ENCODE measurements around the gene MAP1S. TPM values are rescaled to one million over a fixed set of nuclear protein-coding genes. Genes with fewer than 3 reads are reported as not detected.

Gene MAP1S
- total and polyA plus RNA-seq, 2 of the 4 experiments (the other 2 are of a cell fraction), result 6.1 to 48.6 TPM

DNA sequence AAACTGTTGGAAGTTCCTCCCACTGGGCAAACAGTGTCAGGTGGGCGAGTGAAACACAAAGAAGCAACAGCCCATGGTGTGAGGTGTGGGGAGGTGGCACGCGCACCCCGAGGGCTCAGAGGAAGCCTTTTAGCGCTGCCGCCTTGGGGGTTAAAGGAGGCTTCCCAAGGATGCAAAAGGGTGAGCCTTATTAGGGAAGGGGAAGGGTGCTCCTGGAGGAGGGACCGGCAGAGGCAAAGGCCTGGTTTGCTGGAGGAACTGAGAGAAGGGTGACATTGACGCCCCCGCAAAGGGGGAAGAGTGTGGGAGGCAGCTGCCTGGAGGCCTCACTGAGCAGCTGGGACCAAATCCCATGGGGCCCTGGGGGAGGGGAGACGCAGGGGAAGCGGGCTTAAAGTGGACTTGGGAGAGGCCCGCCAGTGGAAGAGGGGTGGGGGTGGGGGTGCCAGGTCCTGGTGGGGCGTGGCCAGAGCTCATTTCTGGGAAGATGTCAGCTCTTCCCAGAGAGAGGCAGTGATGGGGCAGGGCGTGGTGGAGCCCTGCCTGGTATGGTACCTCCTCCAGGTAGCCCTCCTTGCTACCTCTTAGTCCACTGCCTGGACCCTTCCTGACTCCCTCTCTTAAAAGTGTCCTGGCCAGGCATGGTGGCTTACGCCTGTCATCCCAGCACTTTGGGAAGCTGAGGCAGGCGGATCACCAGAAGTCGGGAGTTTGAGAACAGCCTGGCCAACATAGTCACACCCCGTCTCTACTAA lies 20.0 kb downstream of the MAP1S start:
- H3K56ac ChIP-seq (ENCODE audit: extremely low read depth, insufficient read depth, low read length), result no peak overlapping the region
- H4K20me1 ChIP-seq (ENCODE audit: insufficient read depth, low read length), result 0 out of 2 replicates have a peak, but pooled peaks cover 5% of the 10 kb centered on the region
- H3K4me3 ChIP-seq (ENCODE audit: insufficient read depth, low read depth, low read length), result no peak overlapping the region
- peaks cover 15% of the 10 kb centered on the region for H3K36me3 ChIP-seq (ENCODE audit: control insufficient read depth, insufficient read depth, low read length)
- H3K27me3 ChIP-seq (ENCODE audit: control insufficient read depth, insufficient read depth, low read length), result no peaks in the 10 kb centered on the region
- peaks cover 3 to 4% of the 10 kb centered on the region in 2 experiments; a peak in 1 of 4 replicates for H3K79me1 ChIP-seq (ENCODE audit: low read depth in 1 of 2, low read length in 2 of 2)
- no peaks in the 10 kb centered on the region for H3K9me3 ChIP-seq (ENCODE audit: control insufficient read depth, insufficient read depth, low read length)
- no peak overlapping the region for H2AFZ ChIP-seq (replicated peaks; ENCODE audit: low read length, poor library complexity)
- no peak overlapping the region for H2BK120ac ChIP-seq (ENCODE audit: low read depth, low read length)
- H2BK20ac ChIP-seq (ENCODE audit: low read depth, low read length), result no peak overlapping the region
- ChIA-PET CTCF (no interaction called here), POLR2A (ENCODE audit: unreplicated experiment) (no interaction called here)
- ATAC-seq (ENCODE audit: low read depth), result no peak; the same call in 1 of the 2 replicates
- no peak overlapping the region for H4K91ac ChIP-seq (ENCODE audit: insufficient read depth, low read depth, low read length)
- no peak overlapping the region for H2BK5ac ChIP-seq (ENCODE audit: low read depth, low read length, poor library complexity, severe bottlenecking)
- H4K5ac ChIP-seq (ENCODE audit: low read depth, low read length), result no peak overlapping the region
- H3K18ac ChIP-seq (ENCODE audit: low read depth, low read length), result no peak overlapping the region
- no peak overlapping the region for H3K4me2 ChIP-seq (ENCODE audit: low read depth, low read length)
- BruUV-seq (replicated peaks), result no TSS peak
- no peak for DNase-seq
- H2BK15ac ChIP-seq (ENCODE audit: low read depth, low read length), result no peak overlapping the region
- 86% methylated on average over 4 of the region's 18 CpGs; no CpG with 5 or more reads in 1 of the 2 experiments for WGBS, 2 experiments (ENCODE audit: extremely low coverage in 2 of 2, insufficient read length in 1 of 2)
- TF ChIP-seq BHLHE40 (IDR thresholded peaks at IDR 0.05; ENCODE audit: low read depth, low read length), result no peak
- no peak for TF ChIP-seq MXI1 (IDR thresholded peaks at IDR 0.05; ENCODE audit: borderline replicate concordance, low read depth, low read length)
- no peak for TF ChIP-seq RFX5 (IDR thresholded peaks at IDR 0.05; ENCODE audit: low read depth, low read length)
- no peak for TF ChIP-seq CHD1 (IDR thresholded peaks at IDR 0.05; ENCODE audit: low read depth, low read length)
- TF ChIP-seq, protein P1, sequence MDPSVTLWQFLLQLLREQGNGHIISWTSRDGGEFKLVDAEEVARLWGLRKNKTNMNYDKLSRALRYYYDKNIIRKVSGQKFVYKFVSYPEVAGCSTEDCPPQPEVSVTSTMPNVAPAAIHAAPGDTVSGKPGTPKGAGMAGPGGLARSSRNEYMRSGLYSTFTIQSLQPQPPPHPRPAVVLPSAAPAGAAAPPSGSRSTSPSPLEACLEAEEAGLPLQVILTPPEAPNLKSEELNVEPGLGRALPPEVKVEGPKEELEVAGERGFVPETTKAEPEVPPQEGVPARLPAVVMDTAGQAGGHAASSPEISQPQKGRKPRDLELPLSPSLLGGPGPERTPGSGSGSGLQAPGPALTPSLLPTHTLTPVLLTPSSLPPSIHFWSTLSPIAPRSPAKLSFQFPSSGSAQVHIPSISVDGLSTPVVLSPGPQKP (IDR thresholded peaks at IDR 0.05; ENCODE audit: borderline replicate concordance, low read depth, low read length), result no peak
- no peak for TF ChIP-seq CEBPB (IDR thresholded peaks at IDR 0.05; ENCODE audit: low read depth, low read length)
- TF ChIP-seq, protein P2, sequence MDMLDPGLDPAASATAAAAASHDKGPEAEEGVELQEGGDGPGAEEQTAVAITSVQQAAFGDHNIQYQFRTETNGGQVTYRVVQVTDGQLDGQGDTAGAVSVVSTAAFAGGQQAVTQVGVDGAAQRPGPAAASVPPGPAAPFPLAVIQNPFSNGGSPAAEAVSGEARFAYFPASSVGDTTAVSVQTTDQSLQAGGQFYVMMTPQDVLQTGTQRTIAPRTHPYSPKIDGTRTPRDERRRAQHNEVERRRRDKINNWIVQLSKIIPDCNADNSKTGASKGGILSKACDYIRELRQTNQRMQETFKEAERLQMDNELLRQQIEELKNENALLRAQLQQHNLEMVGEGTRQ (IDR thresholded peaks at IDR 0.05; ENCODE audit: low read depth, low read length), result no peak
- TF ChIP-seq NFE2L2 (IDR thresholded peaks at IDR 0.05; ENCODE audit: low read depth, low read length), result no peak
- TF ChIP-seq SMC3 (IDR thresholded peaks at IDR 0.05; ENCODE audit: low read depth, low read length), result no peak
- TF ChIP-seq, protein P3, sequence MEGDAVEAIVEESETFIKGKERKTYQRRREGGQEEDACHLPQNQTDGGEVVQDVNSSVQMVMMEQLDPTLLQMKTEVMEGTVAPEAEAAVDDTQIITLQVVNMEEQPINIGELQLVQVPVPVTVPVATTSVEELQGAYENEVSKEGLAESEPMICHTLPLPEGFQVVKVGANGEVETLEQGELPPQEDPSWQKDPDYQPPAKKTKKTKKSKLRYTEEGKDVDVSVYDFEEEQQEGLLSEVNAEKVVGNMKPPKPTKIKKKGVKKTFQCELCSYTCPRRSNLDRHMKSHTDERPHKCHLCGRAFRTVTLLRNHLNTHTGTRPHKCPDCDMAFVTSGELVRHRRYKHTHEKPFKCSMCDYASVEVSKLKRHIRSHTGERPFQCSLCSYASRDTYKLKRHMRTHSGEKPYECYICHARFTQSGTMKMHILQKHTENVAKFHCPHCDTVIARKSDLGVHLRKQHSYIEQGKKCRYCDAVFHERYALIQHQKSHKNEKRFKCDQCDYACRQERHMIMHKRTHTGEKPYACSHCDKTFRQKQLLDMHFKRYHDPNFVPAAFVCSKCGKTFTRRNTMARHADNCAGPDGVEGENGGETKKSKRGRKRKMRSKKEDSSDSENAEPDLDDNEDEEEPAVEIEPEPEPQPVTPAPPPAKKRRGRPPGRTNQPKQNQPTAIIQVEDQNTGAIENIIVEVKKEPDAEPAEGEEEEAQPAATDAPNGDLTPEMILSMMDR (conservative IDR thresholded peaks at IDR 0.05; ENCODE audit: low read depth, low read length), result no peak
- TF ChIP-seq FOS (IDR thresholded peaks at IDR 0.05; ENCODE audit: low read depth, low read length), result no peak
- no peak overlapping the region for H3K14ac ChIP-seq (replicated peaks; ENCODE audit: low read depth, low read length)
- no peak overlapping the region for H4K8ac ChIP-seq (ENCODE audit: low read depth in 2 of 2, low read length in 2 of 2)
- in situ Hi-C loops (cut with MboI; ENCODE audit: low sequenced_read_pairs) (no loop called here), dilution Hi-C loops (cut with HindIII; ENCODE audit: low sequenced_read_pairs, unreplicated experiment) (no loop called here), intact Hi-C loops (cut with micrococcal nuclease) (no loop called here)
- no peak overlapping the region for H2AK5ac ChIP-seq (ENCODE audit: low read depth, low read length)
- no peak overlapping the region for H3K27ac ChIP-seq (ENCODE audit: insufficient read depth, low read length)
- no peak overlapping the region for H2AK9ac ChIP-seq (replicated peaks; ENCODE audit: low read depth, low read length, poor library complexity)
- H3K9me1 ChIP-seq (ENCODE audit: insufficient read depth, low read length), result peaks cover 7% of the 10 kb centered on the region; the same call in 1 of the 2 replicates
- H3K4me1 ChIP-seq (ENCODE audit: control insufficient read depth, insufficient read depth, low read length), result peaks cover 4% of the 10 kb centered on the region
- no peak overlapping the region for H3K23ac ChIP-seq (ENCODE audit: low read depth, low read length)
- H3K9ac ChIP-seq (ENCODE audit: low read depth, low read length), result no peak overlapping the region
- no peak overlapping the region for H3K4ac ChIP-seq (ENCODE audit: low read depth, low read length)
